ENCODE data around the gene LMBRD1.

LMBRD1 gene

DNA sequence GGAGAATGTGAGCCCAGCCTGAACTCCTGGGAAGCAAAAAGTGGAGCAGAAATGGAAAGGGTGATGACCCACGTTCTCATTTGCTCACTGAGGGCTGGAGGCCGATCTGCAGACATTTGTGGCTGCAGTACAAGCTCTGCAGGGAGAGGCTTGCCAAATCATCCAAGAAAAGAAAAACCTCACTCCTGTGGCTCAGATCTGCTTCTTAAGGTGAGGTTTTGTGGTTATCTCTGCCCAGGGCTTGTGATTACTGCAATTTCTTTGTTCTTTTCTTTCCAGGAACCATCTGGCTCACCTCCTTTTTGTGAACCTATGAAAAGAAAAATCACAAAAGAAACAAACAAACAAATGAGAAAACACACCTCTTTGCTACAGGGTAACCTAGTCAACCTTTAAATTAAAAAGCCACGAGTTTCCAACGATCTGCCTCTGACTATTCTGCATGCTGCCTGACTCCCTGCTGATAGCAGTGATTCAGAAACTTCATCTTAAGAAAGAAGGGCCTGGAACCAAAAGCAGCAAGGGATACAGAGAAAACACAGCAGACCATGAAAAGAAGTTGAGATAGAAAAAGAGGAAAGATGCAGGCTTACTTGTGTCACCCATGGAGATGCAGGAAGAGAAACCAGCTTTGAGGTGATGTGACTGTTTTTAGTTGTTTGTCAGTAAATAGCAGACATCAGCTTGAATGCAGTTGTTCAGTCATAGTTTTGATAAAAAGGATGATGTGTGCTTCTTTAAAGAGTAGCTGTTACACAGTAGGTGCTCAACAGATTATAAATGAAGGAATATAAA, 165.1 kb downstream of the LMBRD1 start:
- Histone ChIP-seq H3K27me3 (replicated peaks; ENCODE audit: control insufficient read depth, insufficient read depth, low read length) (no peaks in the 10 kb centered on the region), H3K36me3 (ENCODE audit: control insufficient read depth, insufficient read depth, low read length) (no peaks in the 10 kb centered on the region), H3K4me3 (replicated peaks; ENCODE audit: low read depth, low read length) (no peak overlapping the region)
- TF ChIP-seq, protein P1, sequence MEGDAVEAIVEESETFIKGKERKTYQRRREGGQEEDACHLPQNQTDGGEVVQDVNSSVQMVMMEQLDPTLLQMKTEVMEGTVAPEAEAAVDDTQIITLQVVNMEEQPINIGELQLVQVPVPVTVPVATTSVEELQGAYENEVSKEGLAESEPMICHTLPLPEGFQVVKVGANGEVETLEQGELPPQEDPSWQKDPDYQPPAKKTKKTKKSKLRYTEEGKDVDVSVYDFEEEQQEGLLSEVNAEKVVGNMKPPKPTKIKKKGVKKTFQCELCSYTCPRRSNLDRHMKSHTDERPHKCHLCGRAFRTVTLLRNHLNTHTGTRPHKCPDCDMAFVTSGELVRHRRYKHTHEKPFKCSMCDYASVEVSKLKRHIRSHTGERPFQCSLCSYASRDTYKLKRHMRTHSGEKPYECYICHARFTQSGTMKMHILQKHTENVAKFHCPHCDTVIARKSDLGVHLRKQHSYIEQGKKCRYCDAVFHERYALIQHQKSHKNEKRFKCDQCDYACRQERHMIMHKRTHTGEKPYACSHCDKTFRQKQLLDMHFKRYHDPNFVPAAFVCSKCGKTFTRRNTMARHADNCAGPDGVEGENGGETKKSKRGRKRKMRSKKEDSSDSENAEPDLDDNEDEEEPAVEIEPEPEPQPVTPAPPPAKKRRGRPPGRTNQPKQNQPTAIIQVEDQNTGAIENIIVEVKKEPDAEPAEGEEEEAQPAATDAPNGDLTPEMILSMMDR (IDR thresholded peaks at IDR 0.05; ENCODE audit: insufficient read depth, low read length, poor library complexity, severe bottlenecking): no peak
- DNase-seq (ENCODE audit: extremely low read depth, insufficient read length): peak; percentile 33

DNA sequence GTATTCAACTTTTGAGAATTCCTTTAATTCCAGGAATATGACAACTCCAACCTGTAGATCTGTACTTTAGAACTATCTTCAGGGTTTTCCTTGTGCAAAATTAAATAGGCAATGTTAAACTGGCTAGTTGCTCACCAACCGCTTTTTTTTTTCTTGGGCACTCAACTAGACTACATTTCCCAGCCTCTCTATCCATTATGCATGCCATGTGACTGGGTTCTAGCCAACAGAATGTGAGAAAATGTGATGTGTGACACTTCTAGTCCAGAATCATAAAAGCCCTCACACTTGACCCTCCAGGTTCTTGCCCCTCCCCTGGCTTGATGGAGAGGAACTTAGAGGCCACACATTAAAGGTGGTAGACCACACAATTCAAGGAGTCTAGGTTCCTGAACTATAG, 166.0 kb downstream of the LMBRD1 start:
- TF ChIP-seq, protein P1 (IDR thresholded peaks at IDR 0.05; ENCODE audit: insufficient read depth, low read length, poor library complexity, severe bottlenecking): no peak
- Histone ChIP-seq H3K4me3 (replicated peaks; ENCODE audit: low read depth, low read length) (no peak overlapping the region), H3K36me3 (ENCODE audit: control insufficient read depth, insufficient read depth, low read length) (no peaks in the 10 kb centered on the region), H3K27me3 (replicated peaks; ENCODE audit: control insufficient read depth, insufficient read depth, low read length) (no peaks in the 10 kb centered on the region)
- DNase-seq (ENCODE audit: extremely low read depth, insufficient read length): no peak

DNA sequence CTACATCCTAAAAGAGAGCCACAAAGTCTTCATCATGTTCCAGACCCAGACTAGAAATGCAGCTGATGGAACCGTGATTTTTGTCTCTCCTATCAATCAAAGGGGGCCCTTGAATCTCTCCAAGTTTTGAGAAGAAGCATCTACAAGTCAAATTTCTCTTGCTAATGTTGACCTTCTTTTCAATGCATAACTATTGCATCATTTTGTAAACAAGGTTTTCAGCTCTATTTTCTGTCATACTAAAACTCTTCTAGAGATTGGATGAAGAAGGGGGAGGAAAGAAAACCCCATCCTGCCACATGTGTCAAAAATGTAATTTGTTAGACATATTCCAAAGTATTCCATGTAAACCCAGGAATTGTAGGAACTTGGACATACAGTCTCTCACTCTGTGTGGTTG, 169.2 kb downstream of the LMBRD1 start:
- Histone ChIP-seq H3K27me3 (replicated peaks; ENCODE audit: control insufficient read depth, insufficient read depth, low read length) (no peaks in the 10 kb centered on the region), H3K36me3 (ENCODE audit: control insufficient read depth, insufficient read depth, low read length) (no peaks in the 10 kb centered on the region), H3K4me3 (replicated peaks; ENCODE audit: low read depth, low read length) (no peak overlapping the region)
- TF ChIP-seq, protein P1 (IDR thresholded peaks at IDR 0.05; ENCODE audit: insufficient read depth, low read length, poor library complexity, severe bottlenecking): no peak
- no peak for DNase-seq (ENCODE audit: extremely low read depth, insufficient read length)

DNA sequence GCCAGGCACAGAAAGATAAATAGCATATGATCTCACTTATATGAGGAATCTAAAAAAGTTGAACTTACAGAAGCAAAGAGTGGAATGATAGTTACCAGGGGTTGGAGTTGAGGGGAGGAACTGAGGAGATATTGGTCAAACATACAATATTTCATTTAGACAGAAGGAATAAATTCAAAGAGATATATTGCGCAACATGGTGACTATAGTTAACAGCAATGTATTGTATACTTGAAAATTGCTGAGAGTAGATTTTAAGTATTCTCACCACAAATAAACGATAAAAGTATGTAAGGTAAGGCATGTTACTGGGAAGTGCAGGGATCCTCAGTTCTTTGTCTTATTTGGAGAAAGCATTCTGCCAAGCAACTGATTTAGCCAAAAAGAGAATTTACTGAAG, 171.9 kb downstream of the LMBRD1 start:
- no peak for DNase-seq (ENCODE audit: extremely low read depth, insufficient read length)

More for the DNA sequence above, 171.9 kb downstream of the LMBRD1 start:
- Histone ChIP-seq H3K27me3 (replicated peaks; ENCODE audit: control insufficient read depth, insufficient read depth, low read length) (no peaks in the 10 kb centered on the region), H3K4me3 (replicated peaks; ENCODE audit: low read depth, low read length) (no peak overlapping the region), H3K36me3 (ENCODE audit: control insufficient read depth, insufficient read depth, low read length) (no peaks in the 10 kb centered on the region)
- TF ChIP-seq, protein P1 (IDR thresholded peaks at IDR 0.05; ENCODE audit: insufficient read depth, low read length, poor library complexity, severe bottlenecking): no peak
